Chondrocyte (in vitro differentiated cells): ENCODE results near the gene RTN4IP1. TPM values are rescaled to one million over a fixed set of nuclear protein-coding genes. Genes with fewer than 3 reads are reported as not detected.

Experiments
- DNase-seq: peaks from one replicate; pipeline ENCODE4 v3.0.0; 2021; ENCODE audit warnings: mixed read lengths, low spot score
- H3K27ac Mint-ChIP-seq: one replicate; pipeline ENCODE4 v1.8.0; 2021; ENCODE audit warnings: mild to moderate bottlenecking, moderate library complexity, mixed read lengths; ENCODE audit not compliant: unreplicated experiment
- H3K27me3 Mint-ChIP-seq: 2 replicates; pipeline ENCODE4 v1.8.0; 2021; ENCODE audit warnings: low read depth, mixed read lengths
- H3K36me3 Mint-ChIP-seq: 2 replicates; pipeline ENCODE4 v1.8.0; 2021; ENCODE audit warnings: low read depth, mixed read lengths
- H3K4me1 Mint-ChIP-seq: 2 replicates; pipeline ENCODE4 v1.8.0; 2021; ENCODE audit warnings: low read depth, mild to moderate bottlenecking, mixed read lengths
- H3K4me3 Mint-ChIP-seq: one replicate; pipeline ENCODE4 v1.8.0; 2021; ENCODE audit warnings: mild to moderate bottlenecking, moderate library complexity, mixed read lengths; ENCODE audit not compliant: unreplicated experiment
- H3K9me3 Mint-ChIP-seq: 2 replicates; pipeline ENCODE4 v1.8.0; 2021; ENCODE audit warnings: low read depth, mixed read lengths
- CTCF ChIP-seq: fragments of 200-600 bp; sonication (generic); IDR thresholded peaks from 2 replicates; pipeline ENCODE4 v1.5.0; 2021; ENCODE audit warnings: antibody characterized with exemption, mild to moderate bottlenecking, moderate library complexity
- total RNA-seq: library from RNA; stranded (reverse); gene quantifications from 3 replicates; pipeline ENCODE4 v1.2.1, GENCODE V29; 2021

RTN4IP1 gene
- total RNA-seq, 1 donor from 2014 or later: 3.7 TPM

GRCh38 chr6:106667022-106667402 lies 37.7 kb upstream of the RTN4IP1 start:
- no peaks in the 10 kb centered on the region for H3K9me3 Mint-ChIP-seq
- peaks cover 17% of the 10 kb centered on the region for H3K36me3 Mint-ChIP-seq
- DNase-seq: no peak
- H3K27me3 Mint-ChIP-seq: no peaks in the 10 kb centered on the region
- H3K4me1 Mint-ChIP-seq: no peaks in the 10 kb centered on the region
- H3K4me3 Mint-ChIP-seq: no peak overlapping the region
- no peak for TF ChIP-seq CTCF
- no peak overlapping the region for H3K27ac Mint-ChIP-seq

GRCh38 chr6:106666282-106667021 lies 37.2 kb upstream of the RTN4IP1 start:
- Mint-ChIP-seq H3K4me1 (no peaks in the 10 kb centered on the region), H3K9me3 (no peaks in the 10 kb centered on the region), H3K36me3 (peaks cover 17% of the 10 kb centered on the region), H3K27me3 (no peaks in the 10 kb centered on the region), H3K4me3 (no peak overlapping the region), H3K27ac (no peak overlapping the region)
- no peak for TF ChIP-seq CTCF
- no peak for DNase-seq

GRCh38 chr6:106662458-106662857 lies 33.2 kb upstream of the RTN4IP1 start:
- no peak overlapping the region for H3K4me3 Mint-ChIP-seq
- no peak for DNase-seq
- TF ChIP-seq CTCF: no peak
- no peaks in the 10 kb centered on the region for H3K27me3 Mint-ChIP-seq
- no peak overlapping the region for H3K27ac Mint-ChIP-seq
- no peaks in the 10 kb centered on the region for H3K4me1 Mint-ChIP-seq
- H3K9me3 Mint-ChIP-seq: peaks cover 12% of the 10 kb centered on the region
- peaks cover 42% of the 10 kb centered on the region for H3K36me3 Mint-ChIP-seq

- Mint-ChIP-seq H3K27me3 (no peaks in the 10 kb centered on the region), H3K9me3 (peaks cover 16% of the 10 kb centered on the region), H3K27ac (no peak overlapping the region), H3K4me3 (no peak overlapping the region), H3K4me1 (no peaks in the 10 kb centered on the region), H3K36me3 (peaks cover 48% of the 10 kb centered on the region)
- no peak for DNase-seq
- TF ChIP-seq CTCF: no peak
These were observed 30.6 kb upstream of the RTN4IP1 start for GRCh38 chr6:106659859-106660258.

- no peak overlapping the region for H3K27ac Mint-ChIP-seq
- H3K4me3 Mint-ChIP-seq: no peak overlapping the region
- DNase-seq: no peak
- peaks cover 48% of the 10 kb centered on the region for H3K36me3 Mint-ChIP-seq
- H3K9me3 Mint-ChIP-seq: peaks cover 16% of the 10 kb centered on the region
- no peaks in the 10 kb centered on the region for H3K27me3 Mint-ChIP-seq
- H3K4me1 Mint-ChIP-seq: no peaks in the 10 kb centered on the region
- no peak for TF ChIP-seq CTCF
These were observed 29.2 kb upstream of the RTN4IP1 start for GRCh38 chr6:106658469-106658868.
